Thymus (tissue), 11 donors: ENCODE measurements around the gene ZBTB2. TPM values are rescaled to one million over a fixed set of nuclear protein-coding genes. Genes with fewer than 3 reads are reported as not detected.
A peak's percentile ranks its signal among the peaks of the same experiment; 100 is the strongest.
"Not testable (repeated sequence)": the region's sequence is repeated elsewhere in the genome, so short reads cannot be mapped to it uniquely, and the experiment has no call there.

Experiments used
- DNase-seq, 9 donors: peaks; one replicate each; pipeline ENCODE4 v3.0.0-alpha.2; 2013; ENCODE audit warnings: low spot score in 9 of 9, low read depth in 6 of 9, missing footprints in 1 of 9
- H3K27ac ChIP-seq, 2 donors: one replicate each; pipeline ENCODE4 v1.5.1; 2013; ENCODE audit warnings: control low read depth in 1 of 2, low read depth in 1 of 2, low read length in 1 of 2, mild to moderate bottlenecking in 1 of 2, moderate library complexity in 1 of 2
- H3K27me3 ChIP-seq, 2 donors: one replicate each; pipeline ENCODE4 v1.5.1; 2013; ENCODE audit warnings: low read length in 1 of 2; ENCODE audit not compliant: control insufficient read depth in 2 of 2, insufficient read depth in 1 of 2
- H3K36me3 ChIP-seq, 2 donors: one replicate each; pipeline ENCODE4 v1.5.1; 2013; ENCODE audit warnings: low read length in 1 of 2, mild to moderate bottlenecking in 1 of 2, moderate library complexity in 1 of 2; ENCODE audit not compliant: control insufficient read depth in 2 of 2, insufficient read depth in 2 of 2
- H3K4me1 ChIP-seq, 2 donors: one replicate each; pipeline ENCODE4 v1.5.1; 2013; ENCODE audit warnings: low read length in 2 of 2; ENCODE audit not compliant: control insufficient read depth in 2 of 2, insufficient read depth in 2 of 2
- H3K4me3 ChIP-seq, 2 donors: one replicate each; pipeline ENCODE4 v1.5.1; 2013; ENCODE audit warnings: low read length in 2 of 2, control low read depth in 1 of 2, mild to moderate bottlenecking in 1 of 2
- H3K9me3 ChIP-seq, 2 donors: one replicate each; pipeline ENCODE4 v1.5.1; 2013; ENCODE audit warnings: low read length in 1 of 2, mild to moderate bottlenecking in 1 of 2; ENCODE audit not compliant: control insufficient read depth in 2 of 2, insufficient read depth in 1 of 2
- WGBS: extraction: QIAGEN DNeasy Blood & Tissue Kit; methylation state at CpG from one replicate; pipeline ENCODE4 v1.1.7; 2013; 5-methylcytosine and 5-hydroxymethylcytosine counted together
- polyA plus RNA-seq: library from polyadenylated mRNA; stranded (reverse); fragments of 200-250 nt; gene quantifications from one replicate; pipeline ENCODE4 v1.2.3, GENCODE V29; 2013
- total RNA-seq: library from RNA; stranded (reverse); fragments of 120-200 nt; gene quantifications from one replicate; pipeline ENCODE4 v1.2.4, GENCODE V29; 2013
- donor health status: healthy.

ZBTB2 gene
- total and polyA plus RNA-seq, 2 donors, result 22.1 to 22.8 TPM

- 31% methylated on average over 5 of the region's 5 CpGs for WGBS
- Histone ChIP-seq H3K4me1 (peaks cover 7 to 12% of the 10 kb centered on the region in 2 donors), H3K4me3 (no peak overlapping the region), H3K36me3 (peaks cover 31 to 34% of the 10 kb centered on the region in 2 donors), H3K27ac (peak overlapping the region in 1 of 2 donors; percentile 70), H3K9me3 (no peaks in the 10 kb centered on the region), H3K27me3 (no peaks in the 10 kb centered on the region)
- no peak for DNase-seq
Measured at GRCh38 chr6:151372164-151372563, 19.2 kb downstream of the ZBTB2 start.

GRCh38 chr6:151370509-151371078, 20.8 kb downstream of the ZBTB2 start:
- no peak overlapping the region for H3K27ac ChIP-seq
- WGBS, result 97% methylated on average over 6 of the region's 6 CpGs
- DNase-seq, result no peak
- H3K36me3 ChIP-seq, result peaks cover 42 to 46% of the 10 kb centered on the region in 2 donors
- H3K27me3 ChIP-seq, result no peaks in the 10 kb centered on the region
- peaks cover 5 to 12% of the 10 kb centered on the region in 2 donors for H3K4me1 ChIP-seq
- H3K9me3 ChIP-seq, result no peaks in the 10 kb centered on the region
- no peak overlapping the region for H3K4me3 ChIP-seq

- Histone ChIP-seq H3K9me3 (no peaks in the 10 kb centered on the region), H3K36me3 (peaks cover 37 to 55% of the 10 kb centered on the region in 2 donors), H3K27me3 (no peaks in the 10 kb centered on the region), H3K27ac (no peak overlapping the region), H3K4me1 (no peaks in the 10 kb centered on the region), H3K4me3 (no peak overlapping the region)
- DNase-seq, result no peak
- 99% methylated on average over 6 of the region's 6 CpGs for WGBS
Measured at GRCh38 chr6:151365233-151365632, 26.1 kb downstream of the ZBTB2 start.

- 97% methylated on average over 5 of the region's 5 CpGs for WGBS
- no peak for DNase-seq
- no peaks in the 10 kb centered on the region for H3K4me1 ChIP-seq
- no peak overlapping the region for H3K4me3 ChIP-seq
- H3K27ac ChIP-seq, result no peak overlapping the region
- H3K9me3 ChIP-seq, result no peaks in the 10 kb centered on the region
- H3K27me3 ChIP-seq, result no peaks in the 10 kb centered on the region
- peaks cover 19 to 25% of the 10 kb centered on the region in 2 donors for H3K36me3 ChIP-seq
Measured at GRCh38 chr6:151359486-151359885, 31.9 kb downstream of the ZBTB2 start.

DNA sequence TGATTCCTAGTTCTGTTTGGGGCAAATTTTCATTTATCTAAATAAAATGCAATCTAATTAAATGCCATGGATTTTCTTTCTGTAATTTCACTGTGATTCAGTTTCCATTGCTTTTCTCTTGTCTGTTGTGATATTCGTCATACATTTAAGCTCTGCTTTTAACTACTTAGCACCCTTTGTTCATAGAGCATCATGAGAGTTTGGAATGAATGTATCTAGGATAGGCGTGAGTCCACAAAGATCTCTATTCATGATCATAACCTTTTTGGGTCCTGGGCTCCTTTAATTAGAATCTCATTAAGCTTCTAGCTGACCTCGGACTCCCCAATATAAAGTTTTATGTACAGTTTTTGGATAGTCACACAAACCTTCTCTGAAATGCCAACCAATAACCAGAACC, 32.9 kb downstream of the ZBTB2 start:
- 99% methylated on average over 3 of the region's 3 CpGs for WGBS
- Histone ChIP-seq H3K36me3 (peaks cover 19 to 23% of the 10 kb centered on the region in 2 donors), H3K9me3 (no peaks in the 10 kb centered on the region), H3K27me3 (no peaks in the 10 kb centered on the region), H3K27ac (no peak overlapping the region), H3K4me3 (no peak overlapping the region), H3K4me1 (no peaks in the 10 kb centered on the region)
- DNase-seq, result no peak

DNA sequence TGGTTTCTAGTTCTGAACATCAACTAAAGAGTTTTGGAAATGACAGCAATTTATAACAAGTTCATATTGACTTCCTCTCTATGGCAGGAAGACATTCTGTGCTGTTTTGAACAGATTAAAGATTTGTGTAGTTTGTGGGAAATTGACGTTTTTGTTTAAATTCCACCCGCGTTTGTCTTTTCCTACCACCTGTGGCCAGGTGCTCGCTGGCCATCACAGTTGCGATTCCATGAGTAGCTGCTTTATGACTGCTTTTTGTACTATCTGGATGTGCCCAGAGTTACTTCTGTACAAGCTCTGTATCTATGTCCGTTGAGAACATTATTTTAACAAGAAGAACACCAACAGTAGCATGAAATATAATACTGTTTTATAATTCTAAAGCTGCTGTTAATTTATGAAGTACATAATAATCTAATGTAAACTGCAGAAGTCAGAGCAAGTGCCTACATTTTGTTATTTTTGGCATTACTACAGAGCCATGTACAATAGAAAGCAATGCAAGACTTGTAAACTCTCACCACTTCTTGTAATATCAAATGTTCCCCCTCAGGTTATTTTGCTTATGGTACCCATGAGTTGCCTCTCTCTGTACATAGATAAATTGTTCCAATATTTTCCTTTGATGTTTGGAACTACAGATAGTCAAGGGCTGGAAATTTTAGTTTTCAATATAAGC, 33.5 kb downstream of the ZBTB2 start:
- Histone ChIP-seq H3K9me3 (no peaks in the 10 kb centered on the region), H3K36me3 (peaks cover 19 to 20% of the 10 kb centered on the region in 2 donors), H3K4me3 (no peak overlapping the region), H3K27me3 (no peaks in the 10 kb centered on the region), H3K27ac (no peak overlapping the region), H3K4me1 (peaks cover 0 to 6% of the 10 kb centered on the region in 2 donors)
- no peak for DNase-seq
- 30% methylated on average over 6 of the region's 6 CpGs for WGBS

GRCh38 chr6:151356983-151357382, 34.4 kb downstream of the ZBTB2 start:
- 97% methylated on average over 6 of the region's 6 CpGs for WGBS
- peaks cover 0 to 14% of the 10 kb centered on the region in 2 donors for H3K4me1 ChIP-seq
- H3K27me3 ChIP-seq, H3K4me3 ChIP-seq, H3K27ac ChIP-seq, DNase-seq, H3K9me3 ChIP-seq: not testable (repeated sequence)
- H3K36me3 ChIP-seq, result peaks cover 12 to 14% of the 10 kb centered on the region in 2 donors

DNA sequence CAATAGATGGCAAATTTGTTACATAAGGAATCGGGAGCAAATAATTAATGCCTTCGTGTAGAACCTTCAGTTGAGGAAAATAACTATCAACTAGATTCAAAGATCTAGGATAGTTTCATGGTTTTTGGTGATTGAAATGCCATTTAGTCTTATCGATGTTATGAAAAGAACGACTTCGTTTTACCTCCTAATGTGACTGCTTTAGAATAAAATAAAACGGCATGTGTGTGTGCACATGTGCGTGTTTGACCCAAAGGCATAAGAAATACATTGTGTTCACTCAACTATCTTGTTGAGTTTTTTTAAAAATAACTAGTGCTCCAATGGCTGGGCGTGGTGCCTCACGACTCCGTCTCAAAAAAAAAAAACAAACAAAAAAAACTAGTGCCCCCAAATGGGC, 37.6 kb downstream of the ZBTB2 start:
- Histone ChIP-seq H3K36me3 (peaks cover 0 to 6% of the 10 kb centered on the region in 2 donors), H3K4me3 (no peak overlapping the region), H3K27me3 (no peaks in the 10 kb centered on the region), H3K4me1 (peaks cover 0 to 14% of the 10 kb centered on the region in 2 donors), H3K9me3 (no peaks in the 10 kb centered on the region), H3K27ac (no peak overlapping the region)
- DNase-seq, result no peak
- 97% methylated on average over 10 of the region's 10 CpGs for WGBS
